H1 (cell line): ENCODE data around the gene PRKAR1B. TPM values are rescaled to one million over a fixed set of nuclear protein-coding genes. Genes with fewer than 3 reads are reported as not detected.

Source experiments
- CTCF ChIA-PET: fragments of 300-600 bp; sonication (Branson Sonifier 250); formaldehyde crosslinking; loops from one replicate; lab custom pipeline; 2021; ENCODE audit not compliant: partially characterized antibody; lab: Charles Lee
- POLR2A ChIA-PET: fragments of 300-600 bp; sonication (Branson Sonifier 250); formaldehyde crosslinking; loops from one replicate; lab custom pipeline; 2021; ENCODE audit warnings: inconsistent platforms; ENCODE audit not compliant: partially characterized antibody; lab: Charles Lee
- DNase-seq, 2 experiments: peaks; one replicate each; pipeline versions ENCODE4 v3.0.0 to v3.0.0-alpha.2; 2010 to 2022; ENCODE audit warnings: low spot score in 2 of 2, low read depth in 1 of 2, mixed read lengths in 1 of 2
- FAIRE-seq: peaks from 2 replicates; lab custom pipeline; 2011; peaks lifted over from hg19 to GRCh38; lab: Jason Lieb, UNC
- H2AFZ ChIP-seq: 2 replicates; pipeline ENCODE4 v1.8.1; 2012; ENCODE audit warnings: low read length, inconsistent platforms
- H2AK5ac ChIP-seq: 2 replicates; pipeline ENCODE4 v1.6.1; 2013; ENCODE audit warnings: low read depth, low read length
- H2BK120ac ChIP-seq: replicated peaks from 2 replicates; pipeline ENCODE3; 2013; ENCODE audit warnings: low read depth, low read length, inconsistent platforms
- H2BK12ac ChIP-seq: 2 replicates; pipeline ENCODE4 v1.6.1; 2013; ENCODE audit warnings: low read depth, low read length
- H2BK15ac ChIP-seq: 2 replicates; pipeline ENCODE4 v1.6.1; 2013; ENCODE audit warnings: low read length
- H2BK20ac ChIP-seq: 2 replicates; pipeline ENCODE4 v1.6.1; 2013; ENCODE audit warnings: low read length
- H2BK5ac ChIP-seq: 2 replicates; pipeline ENCODE4 v1.6.1; 2013; ENCODE audit warnings: low read depth, low read length
- H3K14ac ChIP-seq: 2 replicates; pipeline ENCODE4 v1.6.1; 2013; ENCODE audit warnings: inconsistent platforms; ENCODE audit not compliant: insufficient read length
- H3K18ac ChIP-seq: 2 replicates; pipeline ENCODE4 v1.6.1; 2013; ENCODE audit warnings: low read length; ENCODE audit errors: extremely low read depth
- H3K23ac ChIP-seq: 2 replicates; pipeline ENCODE4 v1.6.1; 2013; ENCODE audit warnings: inconsistent platforms; ENCODE audit not compliant: insufficient read length
- H3K23me2 ChIP-seq: 2 replicates; pipeline ENCODE4 v1.6.1; 2013; ENCODE audit warnings: low read depth, low read length
- H3K27ac ChIP-seq: 2 replicates; pipeline ENCODE4 v1.6.1; 2011; ENCODE audit warnings: low read depth, low read length, inconsistent platforms
- H3K27me3 ChIP-seq, 4 experiments: replicated peaks in 1 of 4; 1 replicate in 1 of 4; 2 replicates in 3 of 4; pipeline versions ENCODE4 v1.6.1 to v1.8.1; 2011 to 2013; ENCODE audit warnings: low read length in 3 of 4, mild to moderate bottlenecking in 3 of 4, inconsistent platforms in 2 of 4, mixed read lengths in 2 of 4, moderate library complexity in 1 of 4; ENCODE audit not compliant: control insufficient read depth in 3 of 4, insufficient read depth in 3 of 4; ENCODE audit errors: extremely low read depth in 1 of 4
- H3K36me3 ChIP-seq, 4 experiments: 2 replicates each; pipeline versions ENCODE4 v1.6.1 to v1.8.1; 2011 to 2013; ENCODE audit warnings: mild to moderate bottlenecking in 4 of 4, low read length in 3 of 4, moderate library complexity in 2 of 4, control low read depth in 1 of 4, inconsistent platforms in 1 of 4; ENCODE audit not compliant: insufficient read depth in 4 of 4, control insufficient read depth in 2 of 4
- H3K4ac ChIP-seq: replicated peaks from 2 replicates; pipeline ENCODE3; 2013; ENCODE audit warnings: low read length, low read depth, mixed read lengths, inconsistent platforms; ENCODE audit not compliant: insufficient read length
- H3K4me1 ChIP-seq, 4 experiments: replicated peaks in 1 of 4; 1 replicate in 1 of 4; 2 replicates in 3 of 4; pipeline versions ENCODE4 v1.6.1 to v1.8.1; 2011 to 2013; ENCODE audit warnings: low read length in 3 of 4, inconsistent platforms in 2 of 4, mixed read lengths in 1 of 4; ENCODE audit not compliant: insufficient read depth in 4 of 4, control insufficient read depth in 3 of 4
- H3K4me2 ChIP-seq, 2 experiments: 2 replicates each; pipeline versions ENCODE4 v1.6.1 to v1.8.1; 2011 to 2013; ENCODE audit warnings: low read depth in 2 of 2, low read length in 2 of 2, control low read depth in 1 of 2, inconsistent platforms in 1 of 2, mild to moderate bottlenecking in 1 of 2; ENCODE audit not compliant: insufficient read depth in 1 of 2
- H3K4me3 ChIP-seq, 4 experiments: fragments of 200-600, 300-600 bp in 1 of 4; sonication (generic), shearing (Covaris generic), sonication (Bioruptor Twin) in 1 of 4; 2 replicates each; pipeline versions ENCODE4 v1.5.1 to v1.8.1; 2011 to 2016; ENCODE audit warnings: low read length in 4 of 4, low read depth in 3 of 4, control low read depth in 2 of 4, inconsistent platforms in 2 of 4, mild to moderate bottlenecking in 2 of 4, mixed read lengths in 1 of 4, moderate library complexity in 1 of 4; ENCODE audit not compliant: insufficient read depth in 2 of 4; ENCODE audit errors: extremely low read depth in 1 of 4
- H3K56ac ChIP-seq: replicated peaks from 2 replicates; pipeline ENCODE3; 2013; ENCODE audit warnings: low read depth, mild to moderate bottlenecking, mixed read lengths, low read length, inconsistent platforms; ENCODE audit not compliant: insufficient read length
- H3K79me1 ChIP-seq: 2 replicates; pipeline ENCODE4 v1.6.1; 2013; ENCODE audit warnings: low read depth, low read length, control low read depth
- H3K79me2 ChIP-seq, 2 experiments: 2 replicates each; pipeline versions ENCODE4 v1.6.1 to v1.8.1; 2012 to 2013; ENCODE audit warnings: low read length in 2 of 2, mild to moderate bottlenecking in 2 of 2, inconsistent platforms in 1 of 2; ENCODE audit not compliant: insufficient read depth in 2 of 2, control insufficient read depth in 1 of 2
- H3K9ac ChIP-seq, 4 experiments: replicated peaks in 1 of 4; 1 replicate in 1 of 4; 2 replicates in 3 of 4; pipeline versions ENCODE4 v1.6.1 to v1.8.1; 2011 to 2013; ENCODE audit warnings: low read depth in 3 of 4, low read length in 3 of 4, control low read depth in 2 of 4, mild to moderate bottlenecking in 2 of 4, moderate library complexity in 2 of 4, inconsistent platforms in 1 of 4; ENCODE audit errors: extremely low read depth in 1 of 4
- H3K9me3 ChIP-seq, 2 experiments: 2 replicates each; pipeline versions ENCODE4 v1.6.1 to v1.8.1; 2012 to 2013; ENCODE audit warnings: mild to moderate bottlenecking in 2 of 2, moderate library complexity in 2 of 2, control low read depth in 1 of 2, inconsistent platforms in 1 of 2, low read depth in 1 of 2, low read length in 1 of 2, mixed read lengths in 1 of 2; ENCODE audit not compliant: insufficient read depth in 2 of 2
- H4K20me1 ChIP-seq, 2 experiments: replicated peaks in 1 of 2; 2 replicates each; pipeline versions ENCODE3 to v1.8.1; 2011 to 2013; ENCODE audit warnings: inconsistent platforms in 2 of 2, low read length in 2 of 2, mild to moderate bottlenecking in 1 of 2; ENCODE audit not compliant: insufficient read depth in 2 of 2, control insufficient read depth in 1 of 2
- H4K5ac ChIP-seq: 2 replicates; pipeline ENCODE4 v1.6.1; 2013; ENCODE audit warnings: low read length, low read depth, mixed read lengths, inconsistent platforms; ENCODE audit not compliant: insufficient read length
- H4K8ac ChIP-seq: 2 replicates; pipeline ENCODE4 v1.8.0; 2013; ENCODE audit warnings: mild to moderate bottlenecking, moderate library complexity, low read length, inconsistent platforms; ENCODE audit not compliant: insufficient read depth; ENCODE audit errors: extremely low read depth
- H4K91ac ChIP-seq: replicated peaks from 2 replicates; pipeline ENCODE3; 2013; ENCODE audit warnings: low read length, mixed read lengths, inconsistent platforms; ENCODE audit not compliant: insufficient read length
- CHD1 ChIP-seq: IDR thresholded peaks from 2 replicates; pipeline ENCODE4 v1.6.1; 2012; ENCODE audit warnings: low read depth, low read length, improper control_type of control experiment
- FOSL1 ChIP-seq: IDR thresholded peaks from 2 replicates; pipeline ENCODE4 v1.6.1; 2011; ENCODE audit warnings: mild to moderate bottlenecking, low read depth, low read length, moderate library complexity; ENCODE audit not compliant: insufficient read depth
- GTF2F1 ChIP-seq: IDR thresholded peaks from 2 replicates; pipeline ENCODE4 v1.6.1; 2012; ENCODE audit warnings: low read depth, low read length, improper control_type of control experiment, borderline replicate concordance
- KDM4A ChIP-seq: IDR thresholded peaks from one replicate; pipeline ENCODE4 v1.7.1; 2012; ENCODE audit warnings: low read depth, mild to moderate bottlenecking, moderate library complexity, low read length, inconsistent platforms; ENCODE audit not compliant: severe bottlenecking
- KDM5A ChIP-seq: fragments of 200-600 bp; IDR thresholded peaks from 2 replicates; pipeline ENCODE4 v1.7.1; 2012; ENCODE audit warnings: mild to moderate bottlenecking, low read length, inconsistent platforms, mixed read lengths
- NRF1 ChIP-seq: IDR thresholded peaks from 2 replicates; pipeline ENCODE4 v1.6.1; 2011; ENCODE audit warnings: mild to moderate bottlenecking, low read depth, low read length, improper control_type of control experiment
- SIN3A ChIP-seq, 2 experiments: IDR thresholded peaks in 1 of 2; conservative IDR thresholded peaks in 1 of 2; 2 replicates each; pipeline ENCODE4 v1.6.1; 2011 to 2012; ENCODE audit warnings: low read length in 2 of 2, improper control_type of control experiment in 1 of 2, low read depth in 1 of 2, mild to moderate bottlenecking in 1 of 2
- SRF ChIP-seq: IDR thresholded peaks from 2 replicates; pipeline ENCODE4 v1.6.1; 2011; ENCODE audit warnings: mild to moderate bottlenecking, low read depth, low read length, moderate library complexity
- TAF7 ChIP-seq: optimal IDR thresholded peaks from 2 replicates; pipeline ENCODE3; 2011; ENCODE audit warnings: low read depth, mild to moderate bottlenecking, inconsistent platforms, low read length, moderate library complexity, borderline replicate concordance
- YY1 ChIP-seq: IDR thresholded peaks from 2 replicates; pipeline ENCODE4 v1.6.1; 2011; ENCODE audit warnings: low read depth, mild to moderate bottlenecking, low read length
- WGBS, 2 experiments: shearing (Covaris generic) in 1 of 2; methylation state at CpG; one replicate each; pipeline versions ENCODE4 v1.1.6 to v1.1.7; 2013 to 2015; ENCODE audit warnings: low lambda C conversion rate in 2 of 2, mixed read lengths in 2 of 2, inconsistent platforms in 1 of 2, low coverage in 1 of 2, missing lambda C conversion rate in 1 of 2; ENCODE audit not compliant: insufficient replicate concordance in 2 of 2, insufficient coverage in 1 of 2, insufficient read length in 1 of 2; ENCODE audit errors: extremely low coverage in 1 of 2, missing lambda C conversion rate in 1 of 2; 5-methylcytosine and 5-hydroxymethylcytosine counted together
- polyA plus RNA-seq, 7 experiments: library from polyadenylated mRNA; depleted of rRNA in 3 of 7; stranded (reverse) in 5 of 7; unstranded in 2 of 7; fragments of >200 nt in 5 of 7; fragments of 200-250 nt in 2 of 7; gene quantifications; 1 replicate in 5 of 7; 2 replicates in 1 of 7; 4 replicates in 1 of 7; pipeline versions ENCODE4 v1.2.1 to v1.2.3, GENCODE V29; 2011 to 2013; ENCODE audit warnings: missing spikeins in 2 of 7, mixed read lengths in 2 of 7
- total RNA-seq: library from RNA; stranded (reverse); fragmentation: NEBNext Ultra II Directional; extraction: Animal tissue kit (Norgen Biotek cat#: 25700); gene quantifications from 2 replicates; pipeline ENCODE4 v1.2.1, GENCODE V29; 2021
- TF ChIP-seq, protein P1 (sequence below), 3 experiments: IDR thresholded peaks; 1 replicate in 2 of 3; 2 replicates in 1 of 3; pipeline versions ENCODE4 v1.5.1 to v1.6.1; 2011; ENCODE audit warnings: low read length in 3 of 3, mild to moderate bottlenecking in 3 of 3, inconsistent platforms in 2 of 3, low read depth in 1 of 3, moderate library complexity in 1 of 3; ENCODE audit not compliant: insufficient read depth in 1 of 3; ENCODE audit errors: control extremely low read depth in 1 of 3

PRKAR1B gene
- total and polyA plus RNA-seq, 2 of the 8 experiments (the other 6 are each of a cell fraction or from before 2014, with no cell fraction given): 12.3 to 55.7 TPM

DNA sequence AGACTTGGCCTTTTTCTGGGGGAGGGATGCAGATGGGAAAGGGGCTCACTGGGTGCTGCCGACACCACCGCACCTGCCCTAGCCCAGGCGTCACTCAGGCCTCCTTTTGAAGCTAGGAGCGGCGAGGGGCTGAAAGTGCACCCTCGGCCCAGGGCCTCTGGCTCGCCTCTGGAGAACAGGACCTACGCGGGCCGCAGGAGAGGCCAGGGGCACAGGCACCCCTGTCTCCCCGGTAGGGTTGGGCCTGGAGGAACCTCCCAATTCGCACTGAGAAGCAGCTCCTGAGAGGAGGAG is 46.5 kb upstream of the PRKAR1B start:
- POLR2A ChIA-PET: interaction anchor here (0.8 to 1.5 kb wide), 2 partner anchors 103 to 201 kb away, joined by 3 read pairs; partner anchors contain the start of gene GET4
- Histone ChIP-seq H2BK5ac (peak overlapping the region; percentile 66; the same call in 1 of the 2 replicates), H2BK120ac (no peak overlapping the region), H3K4ac (no peak overlapping the region), H3K79me1 (no peaks in the 10 kb centered on the region), H3K18ac (no peak overlapping the region), H3K9ac (no peak overlapping the region), H4K8ac (peak overlapping the region; percentile 16; the same call in 1 of the 2 replicates), H3K27me3 (no peaks in the 10 kb centered on the region), H2AFZ (no peak overlapping the region), H4K5ac (no peak overlapping the region), H3K23ac (no peak overlapping the region), H3K4me2 (no peak overlapping the region), H2BK20ac (no peak overlapping the region), H3K56ac (no peak overlapping the region), H3K4me3 (no peak overlapping the region), H2AK5ac (no peak overlapping the region), H3K4me1 (peaks cover 0 to 5% (median under 1%) of the 10 kb centered on the region in 4 experiments; a peak in 2 of 7 replicates), H3K27ac (no peak overlapping the region; the same call in 1 of the 2 replicates), H3K79me2 (no peaks in the 10 kb centered on the region), H4K20me1 (peaks cover 4 to 5% of the 10 kb centered on the region in 2 experiments), H3K36me3 (peaks cover 4 to 20% (median 14%) of the 10 kb centered on the region in 4 experiments), H3K9me3 (no peaks in the 10 kb centered on the region), H4K91ac (no peak overlapping the region), H2BK15ac (no peak overlapping the region), H2BK12ac (0 out of 2 replicates have a peak overlapping the region, but pooled peaks have one; percentile 17), H3K14ac (no peak overlapping the region), H3K23me2 (no peaks in the 10 kb centered on the region)
- DNase-seq (no peak), FAIRE-seq (no peak)
- CTCF ChIA-PET: interaction anchor here (0.5 to 6.3 kb wide), 25 partner anchors 8 to 494 kb away, joined by 3 to 35 read pairs (median 3); no protein-coding TSS in a partner anchor
- 95% methylated on average over 7 of the region's 12 CpGs; no CpG with 5 or more reads in 1 of the 2 experiments for WGBS, 2 experiments
- TF ChIP-seq TAF7 (no peak), GTF2F1 (no peak), SRF (no peak), CHD1 (no peak), SIN3A (conservative IDR thresholded peaks at IDR 0.05 in 1 of 2, IDR thresholded peaks at IDR 0.05 in 1 of 2; ENCODE audit: low read depth in 1 of 2, low read length in 2 of 2) (no peak), KDM4A (no peak), YY1 (no peak), FOSL1 (no peak), NRF1 (no peak), KDM5A (no peak)
- TF ChIP-seq, protein P1, sequence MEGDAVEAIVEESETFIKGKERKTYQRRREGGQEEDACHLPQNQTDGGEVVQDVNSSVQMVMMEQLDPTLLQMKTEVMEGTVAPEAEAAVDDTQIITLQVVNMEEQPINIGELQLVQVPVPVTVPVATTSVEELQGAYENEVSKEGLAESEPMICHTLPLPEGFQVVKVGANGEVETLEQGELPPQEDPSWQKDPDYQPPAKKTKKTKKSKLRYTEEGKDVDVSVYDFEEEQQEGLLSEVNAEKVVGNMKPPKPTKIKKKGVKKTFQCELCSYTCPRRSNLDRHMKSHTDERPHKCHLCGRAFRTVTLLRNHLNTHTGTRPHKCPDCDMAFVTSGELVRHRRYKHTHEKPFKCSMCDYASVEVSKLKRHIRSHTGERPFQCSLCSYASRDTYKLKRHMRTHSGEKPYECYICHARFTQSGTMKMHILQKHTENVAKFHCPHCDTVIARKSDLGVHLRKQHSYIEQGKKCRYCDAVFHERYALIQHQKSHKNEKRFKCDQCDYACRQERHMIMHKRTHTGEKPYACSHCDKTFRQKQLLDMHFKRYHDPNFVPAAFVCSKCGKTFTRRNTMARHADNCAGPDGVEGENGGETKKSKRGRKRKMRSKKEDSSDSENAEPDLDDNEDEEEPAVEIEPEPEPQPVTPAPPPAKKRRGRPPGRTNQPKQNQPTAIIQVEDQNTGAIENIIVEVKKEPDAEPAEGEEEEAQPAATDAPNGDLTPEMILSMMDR (IDR thresholded peaks at IDR 0.05; ENCODE audit: control extremely low read depth in 1 of 3, insufficient read depth in 1 of 3, low read depth in 1 of 3, low read length in 3 of 3): no peak
